22Rv1 (cell line): ENCODE measurements around the gene RPTOR.

ENCODE experiments used
- H3K27ac ChIP-seq: fragments of 450-650 bp; 2 replicates; pipeline ENCODE4 v1.5.1; 2017
- CTCF ChIP-seq: fragments of 450-650 bp; IDR thresholded peaks from 2 replicates; pipeline ENCODE4 v1.5.1; 2017; ENCODE audit warnings: mild to moderate bottlenecking
- ZFX ChIP-seq: fragments of 450-650 bp; IDR thresholded peaks from 2 replicates; pipeline ENCODE4 v1.6.1; 2017; ENCODE audit warnings: antibody characterized with exemption, borderline replicate concordance

Gene RPTOR

GRCh38 chr17:80834893-80835275, 290.2 kb downstream of the RPTOR start:
- no peak overlapping the region for H3K27ac ChIP-seq
- no peak for TF ChIP-seq ZFX
- TF ChIP-seq CTCF = no peak

GRCh38 chr17:80835816-80836657, 291.4 kb downstream of the RPTOR start:
- H3K27ac ChIP-seq = no peak overlapping the region
- TF ChIP-seq ZFX (no peak), CTCF (no peak)

DNA sequence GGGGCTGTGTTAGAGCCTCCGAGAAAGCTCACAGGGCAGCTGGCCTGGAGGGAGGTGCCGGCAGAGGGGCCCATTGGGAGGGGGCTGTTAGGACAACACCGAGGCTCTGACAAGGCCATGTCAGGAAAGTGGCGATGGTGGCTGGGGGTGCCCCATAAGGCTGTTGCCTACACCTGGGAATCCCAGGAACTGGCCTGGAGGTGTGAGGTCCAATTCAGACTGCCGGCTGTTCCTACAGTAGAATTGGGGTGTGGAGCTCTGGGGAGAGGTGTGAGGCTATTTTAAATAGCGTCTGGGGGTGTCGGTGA, 292.0 kb downstream of the RPTOR start:
- TF ChIP-seq CTCF = no peak
- no peak for TF ChIP-seq ZFX
- H3K27ac ChIP-seq = no peak overlapping the region

DNA sequence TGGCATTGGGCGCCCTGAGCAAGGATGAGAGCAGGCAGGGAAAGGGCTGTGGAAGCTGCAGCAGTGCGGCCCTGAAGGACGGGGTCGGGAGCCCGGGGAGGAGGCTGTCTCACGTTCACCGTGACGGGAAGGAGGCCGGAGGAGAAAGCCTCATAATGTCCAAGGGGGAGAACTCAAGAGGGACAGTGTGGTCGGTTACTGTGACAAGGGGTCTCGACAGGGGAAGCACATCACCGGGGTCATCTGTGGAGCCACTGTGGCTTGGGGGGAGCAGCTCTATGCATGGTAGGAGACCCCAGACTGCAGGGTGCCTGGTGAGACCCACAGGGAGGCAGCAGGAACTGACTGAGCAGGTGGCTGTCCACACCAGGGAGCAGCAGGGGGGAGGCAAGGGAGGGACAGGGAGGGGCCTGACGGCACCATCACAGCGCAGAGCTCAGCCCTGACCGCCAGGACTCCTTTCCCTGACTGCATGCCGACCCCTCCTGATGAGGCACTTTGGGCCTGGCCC, 292.4 kb downstream of the RPTOR start:
- no peak overlapping the region for H3K27ac ChIP-seq
- TF ChIP-seq CTCF = no peak
- TF ChIP-seq ZFX = no peak

- TF ChIP-seq CTCF (no peak), ZFX (no peak)
- H3K27ac ChIP-seq = no peak overlapping the region
These were observed 293.1 kb downstream of the RPTOR start for GRCh38 chr17:80837711-80838110.

GRCh38 chr17:80838311-80839025, 293.8 kb downstream of the RPTOR start:
- no peak overlapping the region for H3K27ac ChIP-seq
- TF ChIP-seq CTCF (no peak), ZFX (no peak)

GRCh38 chr17:80839026-80839345, 294.3 kb downstream of the RPTOR start:
- no peak for TF ChIP-seq CTCF
- no peak for TF ChIP-seq ZFX
- no peak overlapping the region for H3K27ac ChIP-seq
